Heart left ventricle (tissue), 16 donors: ENCODE measurements around the gene METTL18. TPM values are rescaled to one million over a fixed set of nuclear protein-coding genes. Genes with fewer than 3 reads are reported as not detected.

Experiments
- ATAC-seq, 4 donors: fragments of 200-7000 bp; cut with Tn5 transposase; one replicate each; pipeline ENCODE4 v1.9.1; 2020 to 2022; ENCODE audit warnings: moderate library complexity in 4 of 4, mild to moderate bottlenecking in 3 of 4, moderate number of reproducible peaks in 1 of 4
- DNase-seq, 5 donors: peaks; one replicate each; pipeline ENCODE4 v3.0.0-alpha.2; 2020
- H3K27ac ChIP-seq, 12 donors: fragments of 200-600 bp; sonication (generic) in 4 of 12; one replicate each; pipeline versions ENCODE4 v1.5.0 to v1.8.0; 2016 to 2022; ENCODE audit warnings: mild to moderate bottlenecking in 2 of 12
- H3K27me3 ChIP-seq, 9 donors: fragments of 200-600 bp; sonication (generic) in 2 of 9; one replicate each; pipeline versions ENCODE4 v1.5.1 to v1.8.0; 2016 to 2022; ENCODE audit warnings: mild to moderate bottlenecking in 3 of 9
- H3K36me3 ChIP-seq, 9 donors: fragments of 200-600 bp; sonication (generic) in 2 of 9; one replicate each; pipeline versions ENCODE4 v1.5.0 to v1.8.0; 2018 to 2022; ENCODE audit warnings: mild to moderate bottlenecking in 2 of 9
- H3K4me1 ChIP-seq, 12 donors: fragments of 200-600 bp; sonication (generic) in 4 of 12; one replicate each; pipeline versions ENCODE4 v1.5.0 to v1.8.0; 2016 to 2022; ENCODE audit warnings: mild to moderate bottlenecking in 3 of 12
- H3K4me3 ChIP-seq, 12 donors: fragments of 200-600 bp; sonication (generic) in 4 of 12; one replicate each; pipeline versions ENCODE4 v1.5.0 to v1.8.0; 2017 to 2022; ENCODE audit warnings: mild to moderate bottlenecking in 9 of 12, moderate library complexity in 4 of 12
- H3K9me3 ChIP-seq, 12 donors: fragments of 200-600 bp; sonication (generic) in 4 of 12; one replicate each; pipeline versions ENCODE4 v1.5.0 to v1.8.0; 2016 to 2022; ENCODE audit warnings: mild to moderate bottlenecking in 1 of 12
- CTCF ChIP-seq, 12 donors: fragments of 200-600 bp; sonication (generic) in 4 of 12; IDR thresholded peaks; one replicate each; pipeline versions ENCODE4 v1.5.0 to v1.8.0; 2018 to 2022; ENCODE audit warnings: antibody characterized with exemption in 12 of 12, mild to moderate bottlenecking in 5 of 12
- POLR2A ChIP-seq, 2 donors: fragments of 450-650 bp; IDR thresholded peaks; one replicate each; pipeline ENCODE4 v1.6.1; 2017; ENCODE audit warnings: antibody characterized with exemption in 2 of 2, mild to moderate bottlenecking in 2 of 2, moderate library complexity in 2 of 2
- WGBS, 4 donors: extraction: QIAGEN DNeasy Blood & Tissue Kit in 2 of 4; methylation state at CpG; one replicate each; pipeline versions ENCODE4 v1.1.5 to v1.1.7; 2013 to 2018; 5-methylcytosine and 5-hydroxymethylcytosine counted together
- intact Hi-C, 10 donors: fragments of 100-400 bp; cut with DNase I; formaldehyde crosslinking; loops; one replicate each; pipeline versions ENCODE4 v1.11.1 to v1.14.2; 2022
- polyA plus RNA-seq, 2 donors: library from polyadenylated mRNA; stranded (reverse); fragments of 200-250 nt; gene quantifications; one replicate each; pipeline ENCODE4 v1.2.3, GENCODE V29; 2013
- total RNA-seq, 9 donors: library from RNA; depleted of rRNA in 2 of 9; stranded (reverse); fragments of >200 nt in 2 of 9; fragmentation: NEBNext Ultra II Directional in 3 of 9; extraction: Animal tissue kit (Norgen Biotek cat#: 25700) in 3 of 9; gene quantifications; one replicate each; pipeline versions ENCODE4 v1.1.0 to v1.2.4, GENCODE V29; 2016 to 2023
- donor health status: ischemic (EF 13 %, LVEDD 7.1; RV severe dilation, severe dysfunction).
- donor health status: healthy with polysubstance abuse.
- donor health status: DM: no; HTN: yes; CAD: no.
- donor health status: DM: no; HTN: no; CAD: no.
- donor health status: ischemic (EF 25% LVEDD 6.9; RV normal size, moderate dysfunction).
- donor health status: ischemic (EF 25% LVEDD 5.7; RV mildly dilated, moderate dysfunction).
- donor health status: healthy.
- donor health status: DM: yes; HTN: yes; CAD: no.
- donor health status: ischemic (EF 35%, LVEDD 5.7; RV mildly dilated, moderate dysfunction).
- donor health status: nonischemic (EF 11% LVEDD 7.7; RV severe dilation, severe dysfunction).
- donor health status: DM: yes; HTN: yes; CAD: no.
- donor health status: PGD.
- donor health status: ischemic (EF 29% LVEDD 5.4; RV normal size, mild dysfunction).
- donor health status: nonischemic (EF 23%, LVEDD 6.1; RV moderate dilation, normal function).

Gene METTL18
- total and polyA plus RNA-seq, 11 donors = 2.0 to 8.2 (median 6.0) TPM

GRCh38 chr1:169829671-169830070, 35.0 kb upstream of the METTL18 start:
- TF ChIP-seq CTCF (IDR thresholded peaks at IDR 0.05) = no peak
- no peak for TF ChIP-seq POLR2A (IDR thresholded peaks at IDR 0.05)
- Histone ChIP-seq H3K4me3 (no peak overlapping the region), H3K4me1 (no peaks in the 10 kb centered on the region), H3K36me3 (peaks cover 0 to 89% (median 57%) of the 10 kb centered on the region in 9 donors), H3K9me3 (no peaks in the 10 kb centered on the region), H3K27ac (no peak overlapping the region), H3K27me3 (no peaks in the 10 kb centered on the region)
- ATAC-seq (no peak), DNase-seq (no peak)
- 93 to 99% (median 97%) methylated on average over 1 of the region's 1 CpG for WGBS, 4 donors
- intact Hi-C loops = no loop called here

DNA sequence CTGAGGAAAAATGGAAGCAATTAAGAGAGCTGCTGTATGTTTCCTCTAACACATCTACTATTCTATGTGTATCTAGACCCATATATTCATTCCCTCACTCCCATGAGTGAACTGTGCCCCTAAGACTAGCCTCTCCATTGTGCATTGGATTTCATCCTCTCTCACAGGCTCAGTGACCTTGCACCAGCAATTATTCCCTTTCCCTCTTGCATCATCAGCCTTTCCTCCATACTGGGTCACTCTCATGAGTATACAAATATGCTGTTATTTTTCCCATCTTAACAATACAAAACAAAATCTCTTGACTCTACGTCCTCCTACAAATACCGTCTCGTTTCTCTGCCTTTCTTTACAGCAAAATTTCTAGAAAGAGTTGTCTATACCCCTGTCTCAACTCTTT, 29.4 kb upstream of the METTL18 start:
- Histone ChIP-seq H3K4me1 (no peaks in the 10 kb centered on the region), H3K36me3 (peaks cover 0 to 65% (median 33%) of the 10 kb centered on the region in 9 donors), H3K4me3 (no peak overlapping the region), H3K9me3 (no peaks in the 10 kb centered on the region), H3K27me3 (no peaks in the 10 kb centered on the region), H3K27ac (no peak overlapping the region)
- no peak for DNase-seq
- intact Hi-C loops = no loop called here
- 96 to 97% (median 97%) methylated on average over 3 of the region's 3 CpGs for WGBS, 4 donors
- TF ChIP-seq CTCF (IDR thresholded peaks at IDR 0.05) (no peak), POLR2A (IDR thresholded peaks at IDR 0.05) (no peak)
- no peak for ATAC-seq

DNA sequence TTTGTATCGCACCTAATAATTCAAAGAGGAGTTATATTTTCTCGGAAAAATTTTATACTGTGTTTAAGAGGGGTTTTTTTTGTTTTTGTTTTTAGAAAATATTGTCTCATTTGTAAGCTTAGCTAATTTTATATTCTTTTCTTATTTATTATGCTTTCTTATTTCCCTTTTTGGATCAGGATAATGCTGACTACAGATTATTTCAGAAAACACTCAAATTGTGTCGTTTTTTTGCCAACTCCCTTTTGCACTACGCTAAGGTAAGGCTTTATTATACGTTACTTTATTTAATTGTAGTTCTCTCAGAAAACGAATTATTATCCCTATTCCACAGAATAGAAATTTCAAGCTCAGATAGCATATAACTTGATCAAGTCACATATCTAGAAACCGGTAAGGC, 26.8 kb upstream of the METTL18 start:
- Histone ChIP-seq H3K4me3 (no peak overlapping the region), H3K27me3 (no peaks in the 10 kb centered on the region), H3K36me3 (peaks cover 0 to 39% (median 12%) of the 10 kb centered on the region in 9 donors), H3K27ac (no peak overlapping the region), H3K4me1 (no peaks in the 10 kb centered on the region), H3K9me3 (no peaks in the 10 kb centered on the region)
- DNase-seq (no peak), ATAC-seq (no peak)
- TF ChIP-seq POLR2A (IDR thresholded peaks at IDR 0.05) = no peak
- no peak for TF ChIP-seq CTCF (IDR thresholded peaks at IDR 0.05)
- 96 to 98% (median 97%) methylated on average over 7 of the region's 7 CpGs for WGBS, 4 donors
- intact Hi-C loops = no loop called here

GRCh38 chr1:169816617-169817016, 21.9 kb upstream of the METTL18 start:
- intact Hi-C loops = loop anchor here in 1 of 10 donors (10.0 kb wide), 1 partner anchor 352 kb away; no protein-coding TSS in a partner anchor

More at GRCh38 chr1:169816617-169817016, 21.9 kb upstream of the METTL18 start:
- 91 to 98% (median 94%) methylated on average over 1 of the region's 1 CpG for WGBS, 4 donors
- no peak for ATAC-seq
- Histone ChIP-seq H3K4me3 (no peak overlapping the region), H3K27me3 (no peaks in the 10 kb centered on the region), H3K36me3 (peaks cover 0 to 5% (median 3%) of the 10 kb centered on the region in 9 donors), H3K4me1 (no peaks in the 10 kb centered on the region), H3K9me3 (no peaks in the 10 kb centered on the region), H3K27ac (no peak overlapping the region)
- TF ChIP-seq POLR2A (IDR thresholded peaks at IDR 0.05) = no peak
- TF ChIP-seq CTCF (IDR thresholded peaks at IDR 0.05) = no peak
- DNase-seq = no peak
